ENCODE data around the gene RERG.

GRCh38 chr12:15180325-15180724, 40.9 kb downstream of the RERG start:
- TF ChIP-seq CEBPB (IDR thresholded peaks at IDR 0.05) (no peak), RAD21 (IDR thresholded peaks at IDR 0.05; ENCODE audit: low read depth) (no peak), EP300 (IDR thresholded peaks at IDR 0.05; ENCODE audit: borderline replicate concordance) (no peak), CREB1 (IDR thresholded peaks at IDR 0.05; ENCODE audit: low read depth) (no peak), TEAD4 (IDR thresholded peaks at IDR 0.05) (no peak), TAF1 (IDR thresholded peaks at IDR 0.05; ENCODE audit: low read depth) (no peak), EGR1 (IDR thresholded peaks at IDR 0.05) (no peak), YY1 (IDR thresholded peaks at IDR 0.05; ENCODE audit: low read depth) (no peak), ZBTB7A (IDR thresholded peaks at IDR 0.05; ENCODE audit: low read depth) (no peak)
- TF ChIP-seq, protein P1, sequence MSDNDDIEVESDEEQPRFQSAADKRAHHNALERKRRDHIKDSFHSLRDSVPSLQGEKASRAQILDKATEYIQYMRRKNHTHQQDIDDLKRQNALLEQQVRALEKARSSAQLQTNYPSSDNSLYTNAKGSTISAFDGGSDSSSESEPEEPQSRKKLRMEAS (IDR thresholded peaks at IDR 0.05) = no peak
- TF ChIP-seq, protein P2, sequence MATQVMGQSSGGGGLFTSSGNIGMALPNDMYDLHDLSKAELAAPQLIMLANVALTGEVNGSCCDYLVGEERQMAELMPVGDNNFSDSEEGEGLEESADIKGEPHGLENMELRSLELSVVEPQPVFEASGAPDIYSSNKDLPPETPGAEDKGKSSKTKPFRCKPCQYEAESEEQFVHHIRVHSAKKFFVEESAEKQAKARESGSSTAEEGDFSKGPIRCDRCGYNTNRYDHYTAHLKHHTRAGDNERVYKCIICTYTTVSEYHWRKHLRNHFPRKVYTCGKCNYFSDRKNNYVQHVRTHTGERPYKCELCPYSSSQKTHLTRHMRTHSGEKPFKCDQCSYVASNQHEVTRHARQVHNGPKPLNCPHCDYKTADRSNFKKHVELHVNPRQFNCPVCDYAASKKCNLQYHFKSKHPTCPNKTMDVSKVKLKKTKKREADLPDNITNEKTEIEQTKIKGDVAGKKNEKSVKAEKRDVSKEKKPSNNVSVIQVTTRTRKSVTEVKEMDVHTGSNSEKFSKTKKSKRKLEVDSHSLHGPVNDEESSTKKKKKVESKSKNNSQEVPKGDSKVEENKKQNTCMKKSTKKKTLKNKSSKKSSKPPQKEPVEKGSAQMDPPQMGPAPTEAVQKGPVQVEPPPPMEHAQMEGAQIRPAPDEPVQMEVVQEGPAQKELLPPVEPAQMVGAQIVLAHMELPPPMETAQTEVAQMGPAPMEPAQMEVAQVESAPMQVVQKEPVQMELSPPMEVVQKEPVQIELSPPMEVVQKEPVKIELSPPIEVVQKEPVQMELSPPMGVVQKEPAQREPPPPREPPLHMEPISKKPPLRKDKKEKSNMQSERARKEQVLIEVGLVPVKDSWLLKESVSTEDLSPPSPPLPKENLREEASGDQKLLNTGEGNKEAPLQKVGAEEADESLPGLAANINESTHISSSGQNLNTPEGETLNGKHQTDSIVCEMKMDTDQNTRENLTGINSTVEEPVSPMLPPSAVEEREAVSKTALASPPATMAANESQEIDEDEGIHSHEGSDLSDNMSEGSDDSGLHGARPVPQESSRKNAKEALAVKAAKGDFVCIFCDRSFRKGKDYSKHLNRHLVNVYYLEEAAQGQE (IDR thresholded peaks at IDR 0.05; ENCODE audit: low read depth) = no peak
